Uterus (tissue), 2 donors: Measurements from ENCODE around the gene NWD2.

ENCODE experiments used
- POLR2A ChIP-seq, 2 donors: fragments of 450-650 bp; IDR thresholded peaks; one replicate each; pipeline ENCODE4 v1.6.1; 2016; ENCODE audit warnings: antibody characterized with exemption in 2 of 2, mild to moderate bottlenecking in 1 of 2, moderate library complexity in 1 of 2
- TF ChIP-seq, protein P1 (sequence below), 4 experiments: fragments of 200-600 bp in 2 of 4; fragments of 450-650 bp in 2 of 4; sonication (generic) in 2 of 4; IDR thresholded peaks; one replicate each; pipeline ENCODE4 v1.5.1; 2016 to 2019; ENCODE audit warnings: antibody characterized with exemption in 4 of 4, mild to moderate bottlenecking in 2 of 4, moderate library complexity in 1 of 4

DNA sequence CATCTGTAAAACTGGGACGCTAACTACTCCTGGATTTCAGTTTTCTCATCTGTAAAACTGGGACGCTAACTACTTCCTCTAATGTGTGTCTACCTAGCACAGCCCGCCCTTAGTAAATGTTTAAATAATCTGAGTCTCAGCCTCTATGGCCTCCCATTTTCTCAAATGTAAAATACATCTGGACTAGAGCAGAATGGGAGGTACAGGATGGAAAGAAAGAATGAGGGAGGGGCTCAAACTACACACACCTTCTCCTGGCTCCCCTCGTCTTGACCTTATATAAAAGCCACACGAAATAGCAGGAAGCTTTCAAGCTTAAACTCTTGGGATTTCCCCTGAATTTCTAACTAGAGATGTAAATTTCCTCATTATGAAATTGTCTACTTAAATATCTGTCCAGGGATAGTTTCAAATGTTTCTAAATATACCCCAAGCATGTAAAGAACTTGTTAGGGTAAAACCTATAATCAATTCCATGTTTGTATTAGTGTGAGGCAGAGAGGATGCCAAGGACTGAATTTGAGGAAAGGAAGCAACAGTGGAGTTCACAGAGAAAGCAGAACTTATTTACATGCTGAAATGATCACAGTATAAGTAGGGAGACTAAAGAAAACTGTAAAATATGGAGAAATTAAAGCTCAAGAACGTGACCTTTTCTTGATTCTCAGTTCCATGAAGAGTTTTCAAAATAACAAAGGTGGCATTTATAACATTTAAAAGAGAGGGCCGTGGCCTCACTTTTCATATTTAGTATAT, 220.0 kb downstream of the NWD2 start:
- TF ChIP-seq, protein P1, sequence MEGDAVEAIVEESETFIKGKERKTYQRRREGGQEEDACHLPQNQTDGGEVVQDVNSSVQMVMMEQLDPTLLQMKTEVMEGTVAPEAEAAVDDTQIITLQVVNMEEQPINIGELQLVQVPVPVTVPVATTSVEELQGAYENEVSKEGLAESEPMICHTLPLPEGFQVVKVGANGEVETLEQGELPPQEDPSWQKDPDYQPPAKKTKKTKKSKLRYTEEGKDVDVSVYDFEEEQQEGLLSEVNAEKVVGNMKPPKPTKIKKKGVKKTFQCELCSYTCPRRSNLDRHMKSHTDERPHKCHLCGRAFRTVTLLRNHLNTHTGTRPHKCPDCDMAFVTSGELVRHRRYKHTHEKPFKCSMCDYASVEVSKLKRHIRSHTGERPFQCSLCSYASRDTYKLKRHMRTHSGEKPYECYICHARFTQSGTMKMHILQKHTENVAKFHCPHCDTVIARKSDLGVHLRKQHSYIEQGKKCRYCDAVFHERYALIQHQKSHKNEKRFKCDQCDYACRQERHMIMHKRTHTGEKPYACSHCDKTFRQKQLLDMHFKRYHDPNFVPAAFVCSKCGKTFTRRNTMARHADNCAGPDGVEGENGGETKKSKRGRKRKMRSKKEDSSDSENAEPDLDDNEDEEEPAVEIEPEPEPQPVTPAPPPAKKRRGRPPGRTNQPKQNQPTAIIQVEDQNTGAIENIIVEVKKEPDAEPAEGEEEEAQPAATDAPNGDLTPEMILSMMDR (IDR thresholded peaks at IDR 0.05) = no peak
- no peak for TF ChIP-seq POLR2A (IDR thresholded peaks at IDR 0.05)
